Suprapubic skin (tissue), 4 donors: ENCODE measurements around the gene SPACA5.
"Not testable (repeated sequence)": the region's sequence is repeated elsewhere in the genome, so short reads cannot be mapped to it uniquely, and the experiment has no call there.

Experiments used
- POLR2A ChIP-seq, 2 donors: fragments of 450-650 bp; IDR thresholded peaks; one replicate each; pipeline ENCODE4 v1.6.1; 2017; ENCODE audit warnings: antibody characterized with exemption in 2 of 2, mild to moderate bottlenecking in 2 of 2, moderate library complexity in 2 of 2
- POLR2AphosphoS5 ChIP-seq, 3 donors: sonication (generic); formaldehyde crosslinking; IDR thresholded peaks; one replicate each; pipeline ENCODE4 v1.6.1; 2017; ENCODE audit warnings: antibody characterized with exemption in 3 of 3
- TF ChIP-seq, protein P1 (sequence below), 2 donors: fragments of 200-600 bp in 1 of 2; fragments of 450-650 bp in 1 of 2; sonication (generic) in 1 of 2; IDR thresholded peaks; one replicate each; pipeline ENCODE4 v1.5.1; 2016 to 2019; ENCODE audit warnings: antibody characterized with exemption in 2 of 2, mild to moderate bottlenecking in 1 of 2, moderate library complexity in 1 of 2

GRCh38 chrX:48016583-48017310 lies 10.0 kb downstream of the SPACA5 start:
- not testable (repeated sequence) for TF ChIP-seq POLR2AphosphoS5, POLR2A (IDR thresholded peaks at IDR 0.05)
- TF ChIP-seq, protein P1, sequence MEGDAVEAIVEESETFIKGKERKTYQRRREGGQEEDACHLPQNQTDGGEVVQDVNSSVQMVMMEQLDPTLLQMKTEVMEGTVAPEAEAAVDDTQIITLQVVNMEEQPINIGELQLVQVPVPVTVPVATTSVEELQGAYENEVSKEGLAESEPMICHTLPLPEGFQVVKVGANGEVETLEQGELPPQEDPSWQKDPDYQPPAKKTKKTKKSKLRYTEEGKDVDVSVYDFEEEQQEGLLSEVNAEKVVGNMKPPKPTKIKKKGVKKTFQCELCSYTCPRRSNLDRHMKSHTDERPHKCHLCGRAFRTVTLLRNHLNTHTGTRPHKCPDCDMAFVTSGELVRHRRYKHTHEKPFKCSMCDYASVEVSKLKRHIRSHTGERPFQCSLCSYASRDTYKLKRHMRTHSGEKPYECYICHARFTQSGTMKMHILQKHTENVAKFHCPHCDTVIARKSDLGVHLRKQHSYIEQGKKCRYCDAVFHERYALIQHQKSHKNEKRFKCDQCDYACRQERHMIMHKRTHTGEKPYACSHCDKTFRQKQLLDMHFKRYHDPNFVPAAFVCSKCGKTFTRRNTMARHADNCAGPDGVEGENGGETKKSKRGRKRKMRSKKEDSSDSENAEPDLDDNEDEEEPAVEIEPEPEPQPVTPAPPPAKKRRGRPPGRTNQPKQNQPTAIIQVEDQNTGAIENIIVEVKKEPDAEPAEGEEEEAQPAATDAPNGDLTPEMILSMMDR (IDR thresholded peaks at IDR 0.05): not testable (repeated sequence)
